ENCODE data around the gene NUP50. TPM values are rescaled to one million over a fixed set of nuclear protein-coding genes. Genes with fewer than 3 reads are reported as not detected.

The NUP50 gene
- total and polyA plus RNA-seq, 2 experiments from 2014 or later: 21.1 to 57.7 TPM

DNA sequence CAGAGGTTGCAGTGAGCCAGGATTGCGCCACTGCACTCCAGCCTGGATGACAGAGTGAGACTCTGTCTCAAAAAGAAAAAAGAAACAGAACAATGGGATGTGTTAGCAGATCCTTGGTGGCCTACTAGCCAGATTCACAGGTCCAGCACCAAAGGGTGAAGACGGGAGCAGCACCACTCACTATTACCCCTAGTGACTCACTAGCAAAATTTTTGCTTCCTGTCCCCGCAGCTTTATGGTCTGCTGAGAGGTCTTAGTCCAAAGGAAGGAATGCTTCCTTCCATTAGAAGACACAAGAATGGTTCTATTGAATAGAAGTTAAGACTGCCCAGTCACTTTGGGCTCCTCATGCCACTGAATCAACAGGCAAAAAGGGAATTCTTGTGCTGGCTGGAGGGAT, 35.9 kb upstream of the NUP50 start:
- no peaks in the 10 kb centered on the region for H3K4me1 ChIP-seq (ENCODE audit: low read depth)
- no peaks in the 10 kb centered on the region for H3K9me3 ChIP-seq (ENCODE audit: low read depth)
- no peak for DNase-seq (ENCODE audit: low read depth in 1 of 2, low spot score in 1 of 2)
- no peak overlapping the region for H3K4me3 ChIP-seq
- no peaks in the 10 kb centered on the region for H3K27me3 ChIP-seq
- no peaks in the 10 kb centered on the region for H3K36me3 ChIP-seq
- H3K27ac ChIP-seq: no peak overlapping the region
- TF ChIP-seq, protein P1, sequence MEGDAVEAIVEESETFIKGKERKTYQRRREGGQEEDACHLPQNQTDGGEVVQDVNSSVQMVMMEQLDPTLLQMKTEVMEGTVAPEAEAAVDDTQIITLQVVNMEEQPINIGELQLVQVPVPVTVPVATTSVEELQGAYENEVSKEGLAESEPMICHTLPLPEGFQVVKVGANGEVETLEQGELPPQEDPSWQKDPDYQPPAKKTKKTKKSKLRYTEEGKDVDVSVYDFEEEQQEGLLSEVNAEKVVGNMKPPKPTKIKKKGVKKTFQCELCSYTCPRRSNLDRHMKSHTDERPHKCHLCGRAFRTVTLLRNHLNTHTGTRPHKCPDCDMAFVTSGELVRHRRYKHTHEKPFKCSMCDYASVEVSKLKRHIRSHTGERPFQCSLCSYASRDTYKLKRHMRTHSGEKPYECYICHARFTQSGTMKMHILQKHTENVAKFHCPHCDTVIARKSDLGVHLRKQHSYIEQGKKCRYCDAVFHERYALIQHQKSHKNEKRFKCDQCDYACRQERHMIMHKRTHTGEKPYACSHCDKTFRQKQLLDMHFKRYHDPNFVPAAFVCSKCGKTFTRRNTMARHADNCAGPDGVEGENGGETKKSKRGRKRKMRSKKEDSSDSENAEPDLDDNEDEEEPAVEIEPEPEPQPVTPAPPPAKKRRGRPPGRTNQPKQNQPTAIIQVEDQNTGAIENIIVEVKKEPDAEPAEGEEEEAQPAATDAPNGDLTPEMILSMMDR (IDR thresholded peaks at IDR 0.05; ENCODE audit: low read depth, low read length): no peak

DNA sequence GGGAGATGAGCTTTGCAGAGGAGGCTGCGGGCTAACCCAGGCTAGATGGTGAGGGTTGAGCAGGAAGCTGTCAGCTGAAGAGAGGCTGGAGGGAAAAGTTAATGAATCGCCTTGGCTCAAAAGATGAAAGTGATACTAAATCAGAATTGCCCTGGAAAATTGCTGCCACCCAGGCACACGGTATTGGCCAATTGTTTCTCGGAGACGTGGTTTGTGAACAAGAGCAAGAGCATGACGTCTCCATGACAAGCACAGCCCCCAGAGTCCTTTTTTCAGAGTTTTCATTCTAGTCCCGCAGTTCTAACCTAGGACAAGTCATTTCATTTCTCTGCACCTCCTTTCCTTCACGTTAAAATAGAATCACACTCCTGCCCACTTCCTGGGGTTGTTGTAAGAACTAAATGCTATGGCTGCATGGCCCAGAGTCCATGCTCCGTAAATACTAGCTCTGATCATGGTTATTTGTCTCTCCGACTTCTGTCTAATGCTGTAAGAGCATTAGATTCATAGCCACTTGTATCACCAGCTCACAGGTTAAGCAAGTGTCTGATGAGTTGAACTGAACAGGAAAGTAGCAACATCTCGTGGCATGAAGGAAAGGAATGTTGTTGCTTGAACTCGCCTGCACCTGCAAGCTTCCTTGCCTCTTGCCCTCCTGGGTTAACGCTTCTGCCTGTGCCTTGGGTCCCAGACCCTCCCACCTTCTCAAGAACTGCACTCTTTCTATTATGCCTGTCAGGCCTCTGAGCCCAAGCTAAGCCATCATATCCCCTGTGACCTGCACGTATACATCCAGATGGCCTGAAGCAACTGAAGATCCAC, 33.8 kb upstream of the NUP50 start:
- H3K4me3 ChIP-seq: no peak overlapping the region
- no peak for DNase-seq (ENCODE audit: low read depth in 1 of 2, low spot score in 1 of 2)
- H3K9me3 ChIP-seq (ENCODE audit: low read depth): no peaks in the 10 kb centered on the region
- H3K36me3 ChIP-seq: peaks cover 8% of the 10 kb centered on the region
- H3K27me3 ChIP-seq: no peaks in the 10 kb centered on the region
- TF ChIP-seq, protein P1 (IDR thresholded peaks at IDR 0.05; ENCODE audit: low read depth, low read length): no peak
- H3K4me1 ChIP-seq (ENCODE audit: low read depth): no peaks in the 10 kb centered on the region
- H3K27ac ChIP-seq: no peak overlapping the region

DNA sequence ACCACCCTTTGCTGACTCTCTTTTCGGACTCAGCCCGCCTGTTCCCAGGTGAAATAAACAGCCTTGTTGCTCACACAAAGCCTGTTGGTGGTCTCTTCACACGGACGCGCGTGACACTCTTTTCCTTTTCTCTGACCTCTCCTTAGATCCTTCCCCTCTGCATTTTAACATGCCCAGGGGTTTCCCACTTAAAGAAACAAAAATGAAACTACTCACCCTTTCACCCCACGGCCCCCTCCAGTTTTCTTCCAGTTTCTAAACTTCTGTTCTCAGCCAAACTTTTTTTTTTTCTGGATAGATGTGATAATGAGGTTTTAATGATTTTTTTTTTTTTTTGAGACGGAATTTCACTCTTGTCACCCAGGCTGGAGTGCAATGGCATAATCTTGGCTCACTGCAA, 32.8 kb upstream of the NUP50 start:
- no peak for DNase-seq (ENCODE audit: low read depth in 1 of 2, low spot score in 1 of 2)
- TF ChIP-seq, protein P1 (IDR thresholded peaks at IDR 0.05; ENCODE audit: low read depth, low read length): no peak
- no peaks in the 10 kb centered on the region for H3K9me3 ChIP-seq (ENCODE audit: low read depth)
- H3K4me1 ChIP-seq (ENCODE audit: low read depth): no peaks in the 10 kb centered on the region
- H3K4me3 ChIP-seq: no peak overlapping the region
- no peaks in the 10 kb centered on the region for H3K27me3 ChIP-seq
- peaks cover 11% of the 10 kb centered on the region for H3K36me3 ChIP-seq
- H3K27ac ChIP-seq: no peak overlapping the region

DNA sequence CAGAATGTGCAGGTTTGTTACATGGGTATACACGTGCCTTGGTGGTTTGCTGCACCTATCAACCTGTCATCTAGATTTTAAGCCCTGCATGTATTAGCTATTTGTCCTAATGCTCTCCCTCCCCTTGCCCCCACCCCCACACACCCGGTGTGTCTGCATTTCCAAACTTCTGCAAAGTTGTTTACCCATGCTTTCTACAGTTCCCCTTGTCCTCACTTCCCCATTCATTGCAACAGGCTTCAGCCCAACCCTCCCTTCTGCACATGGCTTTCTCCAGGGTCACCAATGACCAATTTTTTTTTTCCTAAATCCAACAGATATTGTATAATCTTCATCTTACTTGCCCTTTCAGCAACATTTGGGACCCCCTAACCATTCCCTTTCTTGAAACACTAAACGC, 32.0 kb upstream of the NUP50 start:
- TF ChIP-seq, protein P1 (IDR thresholded peaks at IDR 0.05; ENCODE audit: low read depth, low read length): no peak
- H3K4me1 ChIP-seq (ENCODE audit: low read depth): no peaks in the 10 kb centered on the region
- no peak overlapping the region for H3K4me3 ChIP-seq
- no peaks in the 10 kb centered on the region for H3K27me3 ChIP-seq
- H3K36me3 ChIP-seq: peaks cover 11% of the 10 kb centered on the region
- H3K27ac ChIP-seq: no peak overlapping the region
- no peaks in the 10 kb centered on the region for H3K9me3 ChIP-seq (ENCODE audit: low read depth)
- no peak for DNase-seq (ENCODE audit: low read depth in 1 of 2, low spot score in 1 of 2)

DNA sequence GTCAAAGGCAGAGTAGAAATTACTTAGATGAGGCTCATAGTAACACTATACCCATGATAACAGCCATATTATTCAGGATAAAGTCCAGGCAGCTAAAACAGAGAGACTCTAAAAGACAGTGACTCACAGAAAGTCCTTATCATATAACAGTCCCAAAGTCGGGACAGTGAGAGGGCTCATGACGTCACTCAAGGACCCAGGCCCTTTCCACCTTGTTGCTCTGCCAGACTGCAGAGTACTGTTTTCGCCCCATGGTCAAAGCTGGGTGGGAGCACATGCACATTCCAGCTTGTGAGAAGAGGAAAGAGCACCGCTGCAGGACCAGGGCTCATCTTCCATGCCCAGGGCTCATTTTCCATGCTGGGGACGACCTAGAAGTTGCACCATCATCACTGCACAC, 29.4 kb upstream of the NUP50 start:
- Histone ChIP-seq H3K9me3 (ENCODE audit: low read depth) (no peaks in the 10 kb centered on the region), H3K4me3 (no peak overlapping the region), H3K27ac (no peak overlapping the region), H3K4me1 (ENCODE audit: low read depth) (no peaks in the 10 kb centered on the region), H3K36me3 (peaks cover 11% of the 10 kb centered on the region), H3K27me3 (no peaks in the 10 kb centered on the region)
- no peak for DNase-seq (ENCODE audit: low read depth in 1 of 2, low spot score in 1 of 2)
- TF ChIP-seq, protein P1 (IDR thresholded peaks at IDR 0.05; ENCODE audit: low read depth, low read length): no peak
